ENCODE data around the gene ESM1. TPM values are rescaled to one million over a fixed set of nuclear protein-coding genes. Genes with fewer than 3 reads are reported as not detected.

ESM1 gene
- total and polyA plus RNA-seq, 2 of the 8 experiments (the other 6 are each of a cell fraction or from before 2014, with no cell fraction given): not detected

DNA sequence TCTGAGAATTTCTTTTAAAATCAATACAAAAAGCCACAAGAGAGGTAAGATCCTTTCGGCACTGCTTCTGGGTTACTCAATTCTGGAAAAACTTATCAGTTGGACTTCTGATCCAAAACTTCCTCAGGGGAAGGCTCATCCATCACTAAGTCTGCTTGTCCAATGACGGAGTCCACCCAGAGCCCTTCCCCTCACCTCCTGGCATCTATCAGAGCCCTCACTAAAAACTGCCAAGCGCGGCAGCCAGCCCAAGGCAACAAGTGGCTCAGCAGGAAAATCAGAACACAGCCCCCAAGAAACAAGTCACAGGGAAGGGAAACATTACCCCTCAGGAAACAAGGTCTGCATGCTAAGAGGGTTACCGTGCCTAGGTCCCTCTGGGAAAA lies 869 bp upstream of the ESM1 start:
- H2BK5ac ChIP-seq (ENCODE audit: low read depth, low read length): no peak overlapping the region
- no peaks in the 10 kb centered on the region for H3K27me3 ChIP-seq (replicated peaks in 1 of 4; ENCODE audit: control insufficient read depth in 3 of 4, extremely low read depth in 1 of 4, insufficient read depth in 3 of 4, low read length in 3 of 4)
- H2BK20ac ChIP-seq (ENCODE audit: low read length): no peak overlapping the region
- no peak overlapping the region for H4K8ac ChIP-seq (ENCODE audit: extremely low read depth, insufficient read depth, low read length)
- no peak overlapping the region for H3K14ac ChIP-seq (ENCODE audit: insufficient read length)
- no peaks in the 10 kb centered on the region for H3K79me1 ChIP-seq (ENCODE audit: low read depth, low read length)
- no peak overlapping the region for H3K56ac ChIP-seq (replicated peaks; ENCODE audit: insufficient read length, low read depth, low read length)
- DNase-seq (ENCODE audit: low read depth in 1 of 2, low spot score in 2 of 2) (no peak), FAIRE-seq (no peak)
- no peaks in the 10 kb centered on the region for H3K23me2 ChIP-seq (ENCODE audit: low read depth, low read length)
- no peak overlapping the region for H3K4ac ChIP-seq (replicated peaks; ENCODE audit: insufficient read length, low read depth, low read length)
- H2AFZ ChIP-seq (ENCODE audit: low read length): no peak overlapping the region
- peaks cover 0 to 4% (median 2%) of the 10 kb centered on the region in 4 experiments; a peak in 4 of 7 replicates for H3K4me1 ChIP-seq (replicated peaks in 1 of 4; ENCODE audit: control insufficient read depth in 3 of 4, insufficient read depth in 4 of 4, low read length in 3 of 4)
- H3K4me2 ChIP-seq (ENCODE audit: insufficient read depth in 1 of 2, low read depth in 2 of 2, low read length in 2 of 2): no peak overlapping the region
- no peak overlapping the region for H3K9ac ChIP-seq (replicated peaks in 1 of 4; ENCODE audit: extremely low read depth in 1 of 4, low read depth in 3 of 4, low read length in 3 of 4)
- no peak overlapping the region for H3K18ac ChIP-seq (ENCODE audit: extremely low read depth, low read length)
- H3K36me3 ChIP-seq (ENCODE audit: control insufficient read depth in 2 of 4, insufficient read depth in 4 of 4, low read length in 3 of 4): no peaks in the 10 kb centered on the region
- ChIA-PET POLR2A (ENCODE audit: partially characterized antibody) (no interaction called here), CTCF (ENCODE audit: partially characterized antibody) (interaction anchor here (1.0 to 6.9 kb wide), 4 partner anchors 11 to 51 kb away, joined by 3 to 44 read pairs (median 7); no protein-coding TSS in a partner anchor)
- H3K9me3 ChIP-seq (ENCODE audit: insufficient read depth in 2 of 2, low read depth in 1 of 2, low read length in 1 of 2): no peaks in the 10 kb centered on the region
- WGBS, 2 experiments (ENCODE audit: extremely low coverage in 1 of 2, insufficient coverage in 1 of 2, insufficient read length in 1 of 2, insufficient replicate concordance in 2 of 2, low coverage in 1 of 2, low lambda C conversion rate in 2 of 2, missing lambda C conversion rate in 1 of 2): 91% methylated on average over 5 of the region's 5 CpGs; no CpG with 5 or more reads in 1 of the 2 experiments
- no peak overlapping the region for H2BK120ac ChIP-seq (replicated peaks; ENCODE audit: low read depth, low read length)
- no peak overlapping the region for H3K23ac ChIP-seq (ENCODE audit: insufficient read length)
- no peaks in the 10 kb centered on the region for H4K20me1 ChIP-seq (replicated peaks in 1 of 2; ENCODE audit: control insufficient read depth in 1 of 2, insufficient read depth in 2 of 2, low read length in 2 of 2)
- H2AK5ac ChIP-seq (ENCODE audit: low read depth, low read length): no peak overlapping the region
- H4K91ac ChIP-seq (replicated peaks; ENCODE audit: insufficient read length, low read length): no peak overlapping the region
- H2BK12ac ChIP-seq (ENCODE audit: low read depth, low read length): no peak overlapping the region
- H3K79me2 ChIP-seq (ENCODE audit: control insufficient read depth in 1 of 2, insufficient read depth in 2 of 2, low read length in 2 of 2): no peaks in the 10 kb centered on the region
- no peak overlapping the region for H2BK15ac ChIP-seq (ENCODE audit: low read length)
- H3K27ac ChIP-seq (ENCODE audit: low read depth, low read length): no peak overlapping the region
- no peak overlapping the region for H3K4me3 ChIP-seq (ENCODE audit: extremely low read depth in 1 of 4, insufficient read depth in 2 of 4, low read depth in 3 of 4, low read length in 4 of 4)
- no peak overlapping the region for H4K5ac ChIP-seq (ENCODE audit: insufficient read length, low read depth, low read length)
- TF ChIP-seq POLR2AphosphoS5 (IDR thresholded peaks at IDR 0.05; ENCODE audit: low read depth, low read length) (no peak), BRCA1 (IDR thresholded peaks at IDR 0.05; ENCODE audit: low read depth, low read length) (no peak), SUZ12 (IDR thresholded peaks at IDR 0.05; ENCODE audit: low read length) (no peak), JUND (IDR thresholded peaks at IDR 0.05; ENCODE audit: low read length) (no peak), GABPA (IDR thresholded peaks at IDR 0.05; ENCODE audit: borderline replicate concordance, insufficient read depth, low read length) (no peak), POU5F1 (IDR thresholded peaks at IDR 0.05; ENCODE audit: low read depth, low read length) (no peak), RBBP5 (IDR thresholded peaks at IDR 0.05; ENCODE audit: borderline replicate concordance, low read depth, low read length) (no peak), POLR2A (IDR thresholded peaks at IDR 0.05; ENCODE audit: control extremely low read depth in 1 of 2, low read depth in 2 of 2, low read length in 2 of 2) (no peak), TEAD4 (IDR thresholded peaks at IDR 0.05; ENCODE audit: low read depth, low read length) (no peak), MAFK (IDR thresholded peaks at IDR 0.05; ENCODE audit: low read depth, low read length) (no peak), TCF12 (IDR thresholded peaks at IDR 0.05; ENCODE audit: low read depth, low read length) (no peak), RAD21 (IDR thresholded peaks at IDR 0.05 in 1 of 2, conservative IDR thresholded peaks at IDR 0.05 in 1 of 2; ENCODE audit: low read depth in 2 of 2, low read length in 2 of 2) (no peak), RXRA (IDR thresholded peaks at IDR 0.05; ENCODE audit: insufficient read depth, low read depth, low read length) (no peak), TBP (IDR thresholded peaks at IDR 0.05; ENCODE audit: low read depth, low read length) (no peak), NANOG (IDR thresholded peaks at IDR 0.05; ENCODE audit: insufficient read depth, low read depth, low read length, poor library complexity, severe bottlenecking) (no peak), BCL11A (IDR thresholded peaks at IDR 0.05; ENCODE audit: low read depth in 2 of 2, low read length in 2 of 2) (no peak)

Data from H1 (cell line).